Naive thymus-derived CD8-positive, alpha-beta T cell (primary cell): ENCODE results near the gene GNG14. TPM values are rescaled to one million over a fixed set of nuclear protein-coding genes. Genes with fewer than 3 reads are reported as not detected.
"Not testable (repeated sequence)": the region's sequence is repeated elsewhere in the genome, so short reads cannot be mapped to it uniquely, and the experiment has no call there.

Source experiments
- ATAC-seq, 2 donors: fragments of 150-1000 bp; cut with Tn5 transposase in 1 of 2; sonication (Bioruptor Pico), chemical (Tn5 transposase) in 1 of 2; 1 replicate in 1 of 2; 2 replicates in 1 of 2; pipeline ENCODE4 v1.10.0; 2021; ENCODE audit warnings: mild to moderate bottlenecking in 2 of 2, moderate library complexity in 2 of 2
- POLR2A ChIA-PET: fragments of 350-600 bp; sonication (Branson Sonifier 250); formaldehyde crosslinking; loops from one replicate; lab custom pipeline; 2021; ENCODE audit warnings: antibody characterized with exemption; lab: Charles Lee
- DNase-seq, 10 donors: peaks; one replicate each; pipeline versions ENCODE4 v3.0.0 to v3.0.0-alpha.2; 2020 to 2022
- H3K27ac Mint-ChIP-seq, 10 donors: one replicate each; pipeline ENCODE4 v1.8.0; 2020 to 2022; ENCODE audit warnings: mild to moderate bottlenecking in 10 of 10, mixed read lengths in 10 of 10, moderate library complexity in 4 of 10, inconsistent platforms in 1 of 10
- H3K27me3 Mint-ChIP-seq, 5 donors: one replicate each; pipeline ENCODE4 v1.8.0; 2021 to 2022; ENCODE audit warnings: mixed read lengths in 5 of 5
- H3K36me3 Mint-ChIP-seq, 3 donors: one replicate each; pipeline ENCODE4 v1.8.0; 2020 to 2022; ENCODE audit warnings: mixed read lengths in 3 of 3, mild to moderate bottlenecking in 2 of 3, inconsistent platforms in 1 of 3
- H3K4me1 Mint-ChIP-seq, 4 donors: one replicate each; pipeline ENCODE4 v1.8.0; 2021 to 2022; ENCODE audit warnings: mixed read lengths in 4 of 4
- H3K4me3 Mint-ChIP-seq, 10 donors: one replicate each; pipeline ENCODE4 v1.8.0; 2020 to 2022; ENCODE audit warnings: mild to moderate bottlenecking in 10 of 10, mixed read lengths in 10 of 10, moderate library complexity in 6 of 10, inconsistent platforms in 1 of 10
- H3K9me3 Mint-ChIP-seq, 9 donors: one replicate each; pipeline ENCODE4 v1.8.0; 2020 to 2022; ENCODE audit warnings: mixed read lengths in 9 of 9, mild to moderate bottlenecking in 3 of 9, inconsistent platforms in 1 of 9, moderate library complexity in 1 of 9
- polyA plus RNA-seq, 3 donors: library from polyadenylated mRNA; unstranded; fragments of 300-500 nt; fragmentation: Illumina TruSeq; gene quantifications; one replicate each; pipeline ENCODE4 v1.2.3, GENCODE V29; 2021
- total RNA-seq, 8 experiments: library from RNA in 2 of 8; stranded (reverse) in 2 of 8; gene quantifications; one replicate each; pipeline ENCODE4 v1.2.3 and lab custom pipeline; 2021 to 2026

GNG14 gene
- not detected for total RNA-seq
- polyA plus RNA-seq = not detected
- total RNA-seq (lab: John Stamatoyannopoulos, UW) = 0 reads per million in 6 experiments

DNA sequence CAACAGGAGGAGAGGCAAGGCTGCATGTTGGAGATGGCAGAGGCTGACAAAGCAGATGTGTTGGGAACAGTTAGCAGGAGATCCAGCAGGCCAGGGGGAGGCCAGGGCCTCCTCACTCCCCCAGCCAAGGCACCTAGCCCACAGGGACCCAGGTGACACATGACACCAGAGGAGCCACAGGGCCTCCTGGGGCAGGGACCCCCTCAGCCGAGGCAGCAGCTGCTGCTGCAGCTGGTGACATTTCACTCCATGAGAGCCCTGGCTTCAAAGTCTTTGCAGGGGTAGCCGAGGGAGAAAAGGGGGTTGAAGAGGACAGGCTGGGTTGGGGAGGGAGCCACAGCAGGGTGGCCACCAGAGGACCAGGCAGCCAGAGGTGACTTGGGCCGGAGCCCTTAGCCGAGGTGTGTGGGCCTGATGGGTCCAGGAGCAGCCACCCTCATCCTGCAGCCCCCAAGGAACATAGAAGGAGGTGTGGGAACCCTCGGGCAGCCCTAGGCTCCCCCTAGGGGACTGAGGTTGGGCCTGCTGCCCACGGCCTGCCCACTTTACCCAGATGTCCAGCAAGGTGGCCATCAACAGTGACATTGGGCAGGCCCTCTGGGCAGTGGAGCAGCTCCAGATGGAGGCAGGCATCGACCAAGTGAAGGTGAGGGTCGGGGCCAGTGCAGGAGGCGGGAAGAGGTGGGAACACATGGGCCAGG is at the start of gene GNG14:
Gene GNG14 (plus strand): TSS at position 503 of the 701 bp plus-strand sequence. CDS start 51 bp downstream, at position 554.
- POLR2A ChIA-PET = interaction anchor here (0.6 to 0.7 kb wide), 3 partner anchors 25 to 497 kb away, joined by 3 to 4 read pairs (median 3); partner anchors contain the start of gene HOOK2
- Mint-ChIP-seq H3K27me3 (no peaks in the 10 kb centered on the region), H3K4me3 (peak within 1 kb of the TSS in 1 of 10 donors; percentile 14), H3K27ac (no peak within 1 kb of the TSS), H3K36me3 (no peaks in the 10 kb centered on the region), H3K4me1 (peaks cover 0 to 5% (median under 1%) of the 10 kb centered on the region in 4 donors), H3K9me3 (peaks cover 0 to 2% (median 0%) of the 10 kb centered on the region in 9 donors)
- DNase-seq (no peak), ATAC-seq (no peak)

DNA sequence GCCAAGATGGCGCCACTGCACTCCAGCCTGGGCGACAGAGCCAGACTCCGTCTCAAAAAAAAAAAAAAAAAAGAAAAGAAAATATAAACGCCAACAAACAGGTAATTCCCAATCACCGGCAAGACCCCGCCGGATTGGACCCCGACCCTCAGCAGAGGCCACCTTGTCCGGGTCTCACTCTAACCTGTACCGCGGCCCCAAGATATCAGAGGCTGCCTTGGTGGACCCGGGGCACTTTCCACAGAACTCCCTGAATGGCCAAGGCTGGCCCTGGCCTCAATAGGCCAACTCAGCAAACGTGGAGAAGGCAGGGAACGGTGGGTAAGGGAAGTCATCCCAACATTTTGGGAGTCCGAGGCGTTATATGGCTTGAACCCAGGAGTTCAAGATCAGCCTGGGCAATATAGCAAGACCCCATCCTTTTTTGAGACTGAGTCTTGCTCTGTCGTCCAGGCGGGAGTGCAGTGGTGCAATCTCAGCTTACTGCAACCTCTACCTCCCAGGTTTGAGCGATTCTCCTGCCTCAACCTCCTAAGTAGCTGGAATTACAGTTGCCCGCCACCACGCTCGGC is 49.1 kb upstream of the GNG14 start:
- H3K27me3 Mint-ChIP-seq = no peaks in the 10 kb centered on the region
- H3K4me3 Mint-ChIP-seq = no peak overlapping the region
- POLR2A ChIA-PET = interaction anchor here (0.7 kb wide), 2 partner anchors 9 to 25 kb away, joined by 3 read pairs; no protein-coding TSS in a partner anchor

DNA sequence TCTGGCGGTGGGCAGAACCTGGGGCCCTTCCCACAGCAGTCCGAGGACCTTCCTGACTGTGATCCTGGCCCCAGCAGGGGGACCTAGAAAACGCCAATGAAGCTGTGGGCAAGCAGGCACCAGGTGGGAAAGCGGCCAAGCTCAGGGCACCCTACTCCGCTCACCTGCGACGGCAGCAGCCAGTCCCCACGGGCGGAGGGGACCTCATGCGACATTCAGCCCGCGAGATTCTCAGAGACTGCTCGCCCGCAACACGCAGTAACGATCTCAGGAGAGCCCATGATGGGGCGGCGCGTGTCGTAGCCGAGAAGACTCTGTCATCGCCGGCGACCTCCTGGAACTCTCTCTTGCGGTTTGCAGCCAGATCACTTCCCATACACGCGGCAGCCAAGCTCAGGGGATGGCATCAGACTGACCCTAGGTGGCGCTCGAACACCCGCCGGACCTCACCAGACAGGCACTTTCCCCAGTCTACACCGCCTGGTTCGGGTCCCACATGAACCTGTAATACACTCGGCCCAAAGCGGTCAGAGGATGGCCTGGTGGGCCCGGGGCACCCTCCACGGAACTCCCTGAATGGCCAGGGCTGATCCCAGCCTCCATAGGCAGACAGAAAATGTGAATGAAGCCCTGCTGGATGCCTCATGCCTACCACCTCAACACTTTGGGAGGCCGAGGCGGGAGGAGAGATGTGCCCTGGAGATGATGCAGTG is 47.7 kb upstream of the GNG14 start:
- Mint-ChIP-seq H3K27ac (peak overlapping the region; percentile 79 to 95 (median 93)), H3K27me3 (no peaks in the 10 kb centered on the region), H3K36me3 (peaks cover 0 to 10% (median 0%) of the 10 kb centered on the region in 3 donors), H3K4me3 (peak overlapping the region; percentile 74 to 89 (median 82)), H3K4me1 (peaks cover 8 to 35% (median 21%) of the 10 kb centered on the region in 4 donors), H3K9me3 (no peaks in the 10 kb centered on the region)
- POLR2A ChIA-PET = interaction anchor here (0.8 to 2.1 kb wide), 6 partner anchors 26 to 155 kb away, joined by 3 to 12 read pairs (median 4); partner anchors contain the start of genes GET3, MAN2B1, WDR83 and ZNF709
- DNase-seq = peak; percentile 68 to 90 (median 81)
- peak; percentile 83 to 90 for ATAC-seq

More for the DNA sequence above, 49.1 kb upstream of the GNG14 start:
- peaks cover 9 to 37% (median 24%) of the 10 kb centered on the region in 4 donors for H3K4me1 Mint-ChIP-seq
- ATAC-seq (no peak), DNase-seq (no peak)
- peaks cover 0 to 5% (median 0%) of the 10 kb centered on the region in 3 donors for H3K36me3 Mint-ChIP-seq
- no peaks in the 10 kb centered on the region for H3K9me3 Mint-ChIP-seq
- no peak overlapping the region for H3K27ac Mint-ChIP-seq

- H3K4me3 Mint-ChIP-seq = peak overlapping the region in 3 of 10 donors; percentile 18 to 26 (median 24)
- no peaks in the 10 kb centered on the region for H3K9me3 Mint-ChIP-seq
- H3K36me3 Mint-ChIP-seq = peaks cover 0 to 17% (median 0%) of the 10 kb centered on the region in 3 donors
- peak overlapping the region in 1 of 10 donors; percentile 43 for H3K27ac Mint-ChIP-seq
- POLR2A ChIA-PET = interaction anchor here (2.1 kb wide), 1 partner anchor 28 kb away, joined by 12 read pairs; a partner anchor contains a TSS
- ATAC-seq (no peak), DNase-seq (no peak)
- peaks cover 6 to 25% (median 14%) of the 10 kb centered on the region in 4 donors for H3K4me1 Mint-ChIP-seq
- no peaks in the 10 kb centered on the region for H3K27me3 Mint-ChIP-seq
Observed at GRCh38 chr19:12641456-12641855, 46.3 kb upstream of the GNG14 start.

- Mint-ChIP-seq H3K4me1 (peaks cover 8 to 15% (median 9%) of the 10 kb centered on the region in 4 donors), H3K36me3 (peaks cover 0 to 19% (median 0%) of the 10 kb centered on the region in 3 donors), H3K9me3 (no peaks in the 10 kb centered on the region), H3K27ac (no peak overlapping the region), H3K4me3 (no peak overlapping the region), H3K27me3 (no peaks in the 10 kb centered on the region)
- no peak for ATAC-seq
- POLR2A ChIA-PET = no interaction called here
- DNase-seq = no peak
Observed at GRCh38 chr19:12642506-12642905, 45.3 kb upstream of the GNG14 start.

GRCh38 chr19:12643716-12644115 is 44.1 kb upstream of the GNG14 start:
- peaks cover 8 to 12% (median 9%) of the 10 kb centered on the region in 4 donors for H3K4me1 Mint-ChIP-seq
- DNase-seq, H3K9me3 Mint-ChIP-seq, ATAC-seq, POLR2A ChIA-PET, H3K4me3 Mint-ChIP-seq, H3K27me3 Mint-ChIP-seq: not testable (repeated sequence)
- H3K36me3 Mint-ChIP-seq = peaks cover 0 to 19% (median 0%) of the 10 kb centered on the region in 3 donors
- H3K27ac Mint-ChIP-seq = peak overlapping the region in 2 of 10 donors; percentile 21 to 53

GRCh38 chr19:12646551-12646950 is 41.2 kb upstream of the GNG14 start:
- Mint-ChIP-seq H3K9me3 (no peaks in the 10 kb centered on the region), H3K27me3 (no peaks in the 10 kb centered on the region), H3K4me3 (no peak overlapping the region), H3K27ac (peak overlapping the region in 3 of 10 donors; percentile 19 to 60 (median 27)), H3K36me3 (peaks cover 0 to 25% (median 2%) of the 10 kb centered on the region in 3 donors), H3K4me1 (peaks cover 0 to 1% (median 0%) of the 10 kb centered on the region in 4 donors)
- POLR2A ChIA-PET = interaction anchor here (0.7 kb wide), 1 partner anchor 26 kb away, joined by 3 read pairs; no protein-coding TSS in a partner anchor
- no peak for DNase-seq
- no peak for ATAC-seq

DNA sequence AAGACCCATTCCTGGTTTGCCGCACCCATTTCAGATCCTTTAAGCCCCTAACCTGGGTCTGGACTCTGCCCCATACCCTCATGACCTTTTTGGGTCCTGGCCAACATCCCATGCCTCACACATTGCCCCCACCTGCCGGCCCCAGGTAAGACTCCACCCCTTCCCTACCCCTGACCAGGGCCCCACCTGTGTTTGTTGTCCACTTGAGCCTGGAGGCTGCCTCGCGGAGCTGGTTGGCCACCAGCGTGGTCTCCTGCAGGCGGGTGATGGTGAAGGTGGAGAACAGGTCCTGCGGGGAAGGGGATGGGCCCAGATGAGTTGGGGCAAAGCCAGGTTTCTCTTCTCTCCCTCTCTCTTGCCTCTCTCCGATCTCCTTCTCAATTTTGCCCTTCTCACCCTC is 40.8 kb upstream of the GNG14 start:
- H3K9me3 Mint-ChIP-seq = no peaks in the 10 kb centered on the region
- peaks cover 0 to 29% (median 6%) of the 10 kb centered on the region in 3 donors for H3K36me3 Mint-ChIP-seq
- H3K27ac Mint-ChIP-seq = peak overlapping the region in 3 of 10 donors; percentile 19 to 69 (median 44)
- peaks cover 0 to 1% (median 0%) of the 10 kb centered on the region in 4 donors for H3K4me1 Mint-ChIP-seq
- ATAC-seq (no peak), DNase-seq (no peak)
- H3K27me3 Mint-ChIP-seq = no peaks in the 10 kb centered on the region
- H3K4me3 Mint-ChIP-seq = no peak overlapping the region
- POLR2A ChIA-PET = interaction anchor here (0.7 kb wide), 1 partner anchor 25 kb away, joined by 3 read pairs; no protein-coding TSS in a partner anchor

- Mint-ChIP-seq H3K9me3 (no peaks in the 10 kb centered on the region), H3K4me3 (no peak overlapping the region), H3K4me1 (peaks cover 0 to 1% (median 0%) of the 10 kb centered on the region in 4 donors), H3K27ac (peak overlapping the region in 4 of 10 donors; percentile 38 to 76 (median 58)), H3K27me3 (no peaks in the 10 kb centered on the region), H3K36me3 (peaks cover 0 to 32% (median 6%) of the 10 kb centered on the region in 3 donors)
- ATAC-seq (peak; percentile 61 to 69), DNase-seq (peak in 2 of 10 donors; percentile 15 to 45)
- POLR2A ChIA-PET = interaction anchor here (0.6 kb wide), 1 partner anchor 9 kb away, joined by 3 read pairs; no protein-coding TSS in a partner anchor
Observed at GRCh38 chr19:12647490-12648071, 40.2 kb upstream of the GNG14 start.

DNA sequence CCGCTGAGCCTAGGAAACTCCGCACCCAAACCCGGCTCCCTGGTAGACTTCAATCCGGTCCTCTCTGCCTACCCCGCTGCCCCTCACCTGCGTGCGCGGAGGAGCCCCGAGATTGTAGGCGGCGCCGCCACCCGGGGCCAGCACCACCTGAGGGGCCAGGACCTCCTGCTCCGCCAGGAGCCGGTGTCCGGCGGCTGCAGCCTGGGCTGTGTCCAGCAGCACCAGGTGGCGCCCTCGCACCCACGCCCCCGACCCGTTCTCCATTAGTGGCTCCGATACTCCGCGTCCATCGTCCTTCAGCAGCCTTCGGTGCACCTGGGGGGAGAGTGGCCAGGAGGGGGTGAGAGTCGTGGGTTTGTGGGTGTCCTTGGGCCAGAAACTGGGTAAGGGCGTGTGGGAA is 39.7 kb upstream of the GNG14 start:
- H3K27me3 Mint-ChIP-seq = no peaks in the 10 kb centered on the region
- ATAC-seq (no peak), DNase-seq (no peak)
- H3K4me3 Mint-ChIP-seq = no peak overlapping the region
- no peaks in the 10 kb centered on the region for H3K9me3 Mint-ChIP-seq
- POLR2A ChIA-PET = interaction anchor here (0.6 kb wide), 1 partner anchor 9 kb away, joined by 3 read pairs; no protein-coding TSS in a partner anchor
- H3K27ac Mint-ChIP-seq = peak overlapping the region in 2 of 10 donors; percentile 46 to 69
- H3K36me3 Mint-ChIP-seq = peaks cover 0 to 29% (median 6%) of the 10 kb centered on the region in 3 donors
- peaks cover 0 to 1% (median 0%) of the 10 kb centered on the region in 4 donors for H3K4me1 Mint-ChIP-seq

- no peak overlapping the region for H3K4me3 Mint-ChIP-seq
- H3K27me3 Mint-ChIP-seq = no peaks in the 10 kb centered on the region
- H3K27ac Mint-ChIP-seq = no peak overlapping the region
- no peak for ATAC-seq
- peaks cover 0 to 33% (median 6%) of the 10 kb centered on the region in 3 donors for H3K36me3 Mint-ChIP-seq
- no peak for DNase-seq
- peaks cover 0 to 1% (median 0%) of the 10 kb centered on the region in 4 donors for H3K4me1 Mint-ChIP-seq
- no peaks in the 10 kb centered on the region for H3K9me3 Mint-ChIP-seq
- POLR2A ChIA-PET = interaction anchor here (0.7 to 1.1 kb wide), 4 partner anchors 20 to 151 kb away, joined by 3 to 5 read pairs (median 4); a partner anchor contains a TSS
Observed at GRCh38 chr19:12649941-12650340, 37.9 kb upstream of the GNG14 start.
